ENCODE measurements around the gene ASXL2. TPM values are rescaled to one million over a fixed set of nuclear protein-coding genes. Genes with fewer than 3 reads are reported as not detected.

The ASXL2 gene
- total RNA-seq, 4 donors from 2014 or later: 12.5 to 24.5 (median 21.0) TPM

- H3K27ac ChIP-seq: no peak overlapping the region
- no peak for DNase-seq
- in situ Hi-C loops (cut with MboI; ENCODE audit: low sequenced_read_pairs in 4 of 4): no loop called here
- H3K27me3 ChIP-seq: no peaks in the 10 kb centered on the region
- intact Hi-C loops (cut with DNase I; ENCODE audit: low total_unique reads): no loop called here
- H3K9me3 ChIP-seq: no peaks in the 10 kb centered on the region
- H3K4me1 ChIP-seq: peaks cover 14 to 15% of the 10 kb centered on the region in 2 donors
- H3K36me3 ChIP-seq: no peaks in the 10 kb centered on the region
- no peak for TF ChIP-seq CTCF (IDR thresholded peaks at IDR 0.05 in 4 of 5, conservative IDR thresholded peaks at IDR 0.05 in 1 of 5)
- TF ChIP-seq POLR2A (IDR thresholded peaks at IDR 0.05): no peak
- H3K4me3 ChIP-seq: no peak overlapping the region
- no peak for ATAC-seq
Measured at GRCh38 chr2:25822190-25823117, 55.8 kb downstream of the ASXL2 start.

GRCh38 chr2:25821225-25822056 lies 56.8 kb downstream of the ASXL2 start:
- Histone ChIP-seq H3K4me3 (no peak overlapping the region), H3K27ac (no peak overlapping the region), H3K27me3 (no peaks in the 10 kb centered on the region), H3K36me3 (no peaks in the 10 kb centered on the region), H3K4me1 (peaks cover 4 to 7% of the 10 kb centered on the region in 2 donors), H3K9me3 (no peaks in the 10 kb centered on the region)
- TF ChIP-seq POLR2A (IDR thresholded peaks at IDR 0.05) (no peak), CTCF (IDR thresholded peaks at IDR 0.05 in 4 of 5, conservative IDR thresholded peaks at IDR 0.05 in 1 of 5) (no peak)
- no peak for ATAC-seq
- intact Hi-C loops (cut with DNase I; ENCODE audit: low total_unique reads): no loop called here
- no peak for DNase-seq
- in situ Hi-C loops (cut with MboI; ENCODE audit: low sequenced_read_pairs in 4 of 4): no loop called here

- Histone ChIP-seq H3K4me1 (peaks cover 0 to 10% of the 10 kb centered on the region in 2 donors), H3K27ac (no peak overlapping the region), H3K27me3 (no peaks in the 10 kb centered on the region), H3K36me3 (no peaks in the 10 kb centered on the region), H3K9me3 (no peaks in the 10 kb centered on the region), H3K4me3 (no peak overlapping the region)
- in situ Hi-C loops (cut with MboI; ENCODE audit: low sequenced_read_pairs in 4 of 4): no loop called here
- DNase-seq (no peak), ATAC-seq (no peak)
- TF ChIP-seq CTCF (IDR thresholded peaks at IDR 0.05 in 4 of 5, conservative IDR thresholded peaks at IDR 0.05 in 1 of 5) (no peak), POLR2A (IDR thresholded peaks at IDR 0.05) (no peak)
- intact Hi-C loops (cut with DNase I; ENCODE audit: low total_unique reads): no loop called here
Measured at GRCh38 chr2:25819597-25820039, 58.7 kb downstream of the ASXL2 start.

- intact Hi-C loops (cut with DNase I; ENCODE audit: low total_unique reads): no loop called here
- in situ Hi-C loops (cut with MboI; ENCODE audit: low sequenced_read_pairs in 4 of 4): no loop called here
- ATAC-seq (no peak), DNase-seq (no peak)
- TF ChIP-seq CTCF (IDR thresholded peaks at IDR 0.05 in 4 of 5, conservative IDR thresholded peaks at IDR 0.05 in 1 of 5) (no peak), POLR2A (IDR thresholded peaks at IDR 0.05) (no peak)
- no peaks in the 10 kb centered on the region for H3K9me3 ChIP-seq
- no peaks in the 10 kb centered on the region for H3K27me3 ChIP-seq
- peaks cover 6 to 23% of the 10 kb centered on the region in 2 donors for H3K4me1 ChIP-seq
- no peak overlapping the region for H3K27ac ChIP-seq
- no peaks in the 10 kb centered on the region for H3K36me3 ChIP-seq
- no peak overlapping the region for H3K4me3 ChIP-seq
Measured at GRCh38 chr2:25817630-25818029, 60.7 kb downstream of the ASXL2 start.
